NCI-H128 (cell line): ENCODE results near the gene IL1A.

Experiments used
- DNase-seq: peaks from one replicate; lab custom pipeline; 2025; ENCODE audit not compliant: unreplicated experiment; lab: John Stamatoyannopoulos, UW

Gene IL1A

DNA sequence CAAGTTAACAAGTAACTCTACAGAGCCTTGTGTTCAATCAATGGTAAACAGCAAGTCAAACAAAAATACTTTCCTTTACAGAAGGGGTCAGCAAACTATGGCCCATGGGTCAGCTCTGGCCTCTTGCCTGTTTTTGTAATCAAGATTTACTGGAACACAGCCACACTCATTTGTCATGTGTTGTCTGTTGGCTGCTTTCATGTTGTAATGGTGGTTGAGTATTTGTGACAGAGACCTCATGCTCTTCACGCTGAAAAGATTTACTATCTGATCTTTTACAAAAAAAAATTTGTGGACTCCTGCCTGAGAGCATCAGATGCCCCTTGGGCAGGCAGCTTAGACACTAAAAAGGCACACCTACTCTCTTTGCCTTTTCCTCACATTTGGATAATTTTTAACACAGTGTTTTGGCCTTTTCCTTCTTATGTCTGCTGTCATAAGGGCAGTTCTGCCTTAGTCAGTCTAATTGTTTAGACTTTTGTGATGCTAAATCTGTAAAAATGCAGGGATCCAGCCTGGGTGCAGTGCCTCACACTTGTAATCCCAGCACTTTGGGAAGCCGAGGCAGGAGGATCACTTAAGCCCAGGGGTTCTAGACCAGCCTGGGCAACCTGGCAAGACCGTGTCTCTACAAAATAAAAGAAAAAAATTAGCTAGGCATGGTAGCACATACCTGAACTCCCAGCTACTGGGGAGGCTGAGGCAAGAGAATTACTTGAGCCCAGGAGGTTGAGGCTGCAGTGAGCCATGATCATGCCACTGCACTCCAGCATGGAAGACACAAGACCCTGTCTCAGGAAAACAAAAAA, 34.0 kb upstream of the IL1A start:
- no peak for DNase-seq

GRCh38 chr2:112817082-112817689, 32.9 kb upstream of the IL1A start:
- DNase-seq = no peak

DNA sequence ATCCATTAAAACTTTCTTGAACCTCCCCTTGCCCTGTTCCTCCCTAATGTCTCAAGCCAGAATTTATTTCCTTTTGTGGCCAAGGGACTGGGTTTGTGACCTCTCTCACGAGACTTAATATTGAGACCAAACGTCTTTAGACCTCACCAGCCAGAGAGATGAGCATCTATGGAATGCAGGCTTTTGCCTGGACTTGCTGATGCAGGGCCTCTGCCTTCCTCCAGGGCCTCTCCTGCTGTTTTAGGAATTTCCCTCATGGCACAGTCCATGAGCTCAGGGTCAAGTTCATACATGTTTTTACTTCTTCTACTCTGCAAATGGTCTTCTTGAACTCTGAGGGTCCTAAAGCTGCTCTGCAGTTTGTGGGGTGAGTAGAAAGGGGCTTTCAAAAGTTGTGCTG, 30.0 kb upstream of the IL1A start:
- DNase-seq = no peak

DNA sequence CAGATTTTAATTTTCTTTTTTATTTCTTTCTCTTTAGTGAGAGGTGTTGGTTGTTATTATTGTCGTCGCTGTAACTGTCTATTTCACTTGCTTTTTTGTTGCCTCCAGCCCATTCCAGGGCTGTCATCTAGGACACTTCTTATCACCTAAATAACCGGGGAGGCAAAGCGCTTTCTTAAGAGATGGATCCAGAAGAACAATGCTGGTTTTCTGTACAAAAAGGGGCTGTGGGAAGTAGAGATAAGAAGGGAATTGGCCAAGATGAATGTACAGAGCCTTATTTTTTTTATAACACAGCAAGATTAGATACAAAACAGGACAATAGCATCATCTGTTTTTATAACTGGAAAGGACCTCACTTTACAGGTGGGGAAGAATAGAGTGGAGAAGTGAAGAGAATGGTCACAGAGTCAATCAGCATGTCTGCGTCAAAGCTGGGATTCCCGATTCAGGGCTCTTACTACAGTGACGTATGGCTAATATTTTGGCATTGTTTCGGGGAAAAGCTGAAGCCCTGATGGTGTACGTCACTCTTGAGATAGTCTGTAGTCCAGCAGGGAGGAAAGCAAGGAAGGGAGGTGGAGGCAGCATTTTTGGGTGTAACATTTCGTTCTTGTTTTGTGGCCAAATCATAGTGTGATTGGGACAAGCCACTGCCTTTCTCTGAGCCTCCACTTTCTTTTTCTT, 29.1 kb upstream of the IL1A start:
- no peak for DNase-seq

- DNase-seq = no peak
Observed at GRCh38 chr2:112812318-112813267, 28.3 kb upstream of the IL1A start.

GRCh38 chr2:112811841-112812306, 27.6 kb upstream of the IL1A start:
- DNase-seq = no peak

DNA sequence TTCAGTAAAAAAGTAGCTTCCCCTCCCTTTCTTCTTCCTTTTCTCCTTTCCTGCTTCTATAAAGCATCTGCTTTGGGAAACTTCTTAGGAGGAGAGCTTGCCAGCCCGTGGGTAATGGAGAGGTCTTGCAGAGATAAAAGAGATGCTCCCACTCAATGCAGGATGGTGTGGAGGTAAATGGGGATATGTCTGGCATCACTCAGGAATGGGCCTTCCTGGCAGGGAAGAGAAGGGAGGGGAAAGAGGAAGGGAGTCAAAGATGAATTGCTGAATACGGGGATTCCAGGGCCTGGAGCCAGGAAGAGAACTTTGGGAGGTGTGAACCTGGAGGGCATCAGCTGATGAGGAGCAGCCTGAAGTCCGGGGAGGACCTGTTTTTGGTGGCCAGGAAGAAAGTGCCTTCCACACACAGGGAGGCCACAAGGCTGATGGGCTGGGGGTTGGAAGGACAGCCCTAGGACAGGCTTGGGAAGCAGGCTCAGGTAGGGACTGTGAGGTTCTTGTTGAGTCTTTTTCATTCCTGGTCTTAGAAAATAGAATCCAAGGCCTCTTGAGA, 27.1 kb upstream of the IL1A start:
- DNase-seq = no peak

DNA sequence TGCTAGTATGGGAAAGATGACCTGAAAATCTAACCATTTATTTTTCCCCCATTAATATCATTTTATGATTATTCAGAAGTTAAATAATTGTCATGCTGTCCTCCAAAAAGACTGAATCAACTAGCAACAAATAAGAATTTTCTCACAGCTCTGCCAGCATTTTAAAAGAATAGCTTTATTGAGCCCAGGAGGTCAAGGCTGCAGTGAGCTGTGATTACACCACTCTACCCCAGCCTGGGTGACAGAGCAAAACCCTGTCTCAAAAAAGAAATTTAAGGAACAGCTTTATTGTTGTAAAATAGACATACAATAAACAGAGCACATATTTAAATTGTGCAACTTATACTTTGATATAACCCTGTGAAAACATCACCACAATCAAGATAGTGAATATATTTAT, 24.8 kb upstream of the IL1A start:
- DNase-seq = no peak

- no peak for DNase-seq
Observed at GRCh38 chr2:112807233-112807807, 23.0 kb upstream of the IL1A start.

DNA sequence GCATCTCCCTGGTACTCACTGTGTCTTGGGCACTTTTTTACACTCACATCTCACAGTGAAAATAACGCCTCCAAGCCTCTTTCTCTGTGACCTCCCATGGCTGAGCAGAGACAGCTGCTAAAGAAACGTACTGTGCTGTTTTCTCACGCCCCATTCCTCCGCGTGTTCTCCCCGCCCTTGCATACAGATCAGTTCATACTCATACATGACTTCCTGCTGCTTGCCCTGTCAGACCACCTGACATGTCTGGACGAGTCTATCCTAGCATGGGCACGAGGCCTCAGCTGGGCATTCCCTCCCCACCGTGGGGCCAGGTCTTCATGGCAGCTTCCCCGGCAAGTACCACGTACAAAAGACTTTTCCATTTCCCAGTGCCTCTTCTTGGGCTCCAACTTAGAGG, 21.2 kb upstream of the IL1A start:
- DNase-seq = no peak

DNA sequence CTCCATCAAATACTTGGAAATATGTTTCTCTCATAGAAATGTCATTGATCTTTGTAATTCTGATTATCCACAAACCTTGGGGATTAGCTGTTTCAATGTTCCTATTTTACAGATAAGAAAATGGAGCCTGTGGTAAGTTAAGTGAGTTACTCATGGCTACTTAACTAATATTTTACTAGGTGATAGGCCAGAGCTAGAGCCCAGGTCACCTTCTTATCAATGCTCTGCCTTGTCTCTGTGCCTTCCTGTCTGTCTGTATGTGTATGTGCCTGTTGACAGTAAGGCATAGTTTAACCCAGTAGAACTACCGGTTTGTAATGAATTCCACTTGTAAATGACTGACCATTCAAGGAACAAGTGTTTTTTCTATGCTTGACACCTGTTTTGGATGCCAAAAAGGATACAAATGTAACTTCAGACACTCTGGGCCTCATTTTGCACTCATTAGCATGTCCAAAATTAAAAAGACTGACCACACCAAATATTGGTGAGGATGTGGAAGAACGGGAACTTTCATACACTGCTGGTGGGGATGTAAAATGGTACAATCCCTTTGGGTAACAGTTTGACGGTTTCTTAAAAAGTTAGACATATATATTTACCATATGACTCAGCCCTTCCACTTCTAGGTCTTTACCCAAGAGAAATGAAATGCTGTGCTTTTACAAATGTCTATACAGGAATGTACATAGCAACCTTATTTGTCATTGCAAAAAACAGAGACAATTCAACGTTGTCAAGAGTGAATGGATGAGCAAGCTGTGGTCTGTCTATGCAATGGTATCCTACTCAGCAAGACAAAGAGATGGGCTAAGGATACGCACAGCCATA, 19.6 kb upstream of the IL1A start:
- no peak for DNase-seq

DNA sequence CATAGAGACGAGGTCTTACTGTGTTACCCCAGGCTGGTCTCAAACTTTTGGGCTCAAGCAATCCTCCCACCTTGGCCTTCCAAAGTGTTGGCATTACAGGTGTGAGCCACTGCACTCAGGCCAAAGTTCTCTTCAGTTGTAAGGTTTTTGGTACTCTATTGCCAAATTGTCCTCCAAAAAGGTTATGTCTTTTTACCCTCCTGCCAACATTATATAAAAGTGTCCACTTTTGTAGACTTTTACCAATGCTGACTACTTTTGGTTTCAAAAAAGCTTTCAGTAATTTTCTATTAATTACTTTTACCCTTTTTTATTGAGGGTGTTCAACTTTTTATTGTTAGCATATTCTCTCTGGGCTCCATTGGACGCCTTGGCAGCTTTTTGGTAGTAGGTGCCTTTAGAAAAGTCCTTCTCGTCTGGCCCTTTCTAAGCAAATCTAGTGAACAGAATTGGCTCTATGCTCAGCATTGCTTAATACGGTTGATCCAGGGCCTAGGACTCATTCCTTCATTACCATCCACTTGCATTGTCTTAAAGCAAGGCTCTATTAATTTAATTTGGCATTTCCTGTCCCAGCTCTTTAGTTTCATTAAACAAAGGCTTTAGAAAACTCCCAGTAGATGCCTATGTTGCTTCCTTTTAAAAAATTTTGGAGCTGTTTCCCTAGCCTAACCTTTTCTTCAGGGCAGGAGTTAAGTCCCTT, 16.7 kb upstream of the IL1A start:
- DNase-seq = no peak

GRCh38 chr2:112798979-112799975, 15.0 kb upstream of the IL1A start:
- DNase-seq = no peak

DNA sequence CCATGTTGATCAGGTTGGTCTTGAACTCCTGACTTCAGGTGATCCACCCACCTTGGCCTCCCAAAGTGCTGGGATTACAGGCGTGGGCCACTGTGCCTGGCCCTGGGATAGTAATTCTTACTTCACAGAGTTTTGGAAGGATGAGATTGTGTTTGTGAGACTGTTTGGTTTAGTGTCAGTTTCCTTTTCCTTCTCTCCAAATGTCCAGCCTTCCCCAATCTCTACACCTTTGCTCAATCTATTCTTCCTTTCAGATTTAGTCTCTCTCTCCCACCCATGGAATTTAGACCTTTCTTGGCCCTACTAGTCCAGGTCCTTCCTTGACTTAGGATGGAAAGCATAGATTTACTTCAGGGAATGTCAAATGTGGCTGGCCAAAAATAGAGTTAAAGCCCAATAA, 12.2 kb upstream of the IL1A start:
- DNase-seq = no peak

- DNase-seq = no peak
Observed at GRCh38 chr2:112795774-112796173, 11.5 kb upstream of the IL1A start.

DNA sequence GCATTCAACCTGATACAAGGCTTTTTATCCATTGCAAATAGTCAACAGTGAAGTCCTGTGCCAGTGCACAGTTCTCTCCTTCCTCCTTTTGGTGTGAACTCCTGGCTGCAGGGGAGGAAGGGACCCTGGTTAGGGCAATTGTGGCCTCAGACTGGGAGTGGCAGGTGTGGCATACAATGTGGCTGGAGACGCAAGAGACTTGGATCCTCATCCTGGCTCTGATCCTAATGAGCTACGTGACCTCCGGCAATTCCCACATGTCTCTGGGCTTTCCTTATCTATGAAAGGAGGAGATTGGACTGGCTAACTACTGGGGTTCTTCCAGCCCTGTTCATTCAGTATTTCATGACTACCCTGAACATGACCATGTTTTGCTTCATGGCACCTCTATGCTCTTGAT, 10.5 kb upstream of the IL1A start:
- no peak for DNase-seq

GRCh38 chr2:112794131-112794733, 9.9 kb upstream of the IL1A start:
- DNase-seq = no peak
